Gastroesophageal sphincter (tissue), 4 donors: ENCODE results near the gene ASAP2. TPM values are rescaled to one million over a fixed set of nuclear protein-coding genes. Genes with fewer than 3 reads are reported as not detected.
"Not testable (repeated sequence)": the region's sequence is repeated elsewhere in the genome, so short reads cannot be mapped to it uniquely, and the experiment has no call there.

Experiments used
- ATAC-seq: fragments of 150-250 bp; one replicate; pipeline ENCODE4 v1.9.1; 2016; ENCODE audit warnings: mild to moderate bottlenecking, moderate library complexity
- H3K27ac ChIP-seq, 4 donors: fragments of 200-600 bp; sonication (generic) in 3 of 4; 1 replicate in 3 of 4; 2 replicates in 1 of 4; pipeline ENCODE4 v1.5.1; 2016 to 2019
- H3K27me3 ChIP-seq: fragments of 200-600 bp; sonication (generic); one replicate; pipeline ENCODE4 v1.5.1; 2019
- H3K36me3 ChIP-seq, 2 donors: fragments of 200-600 bp; sonication (generic); one replicate each; pipeline ENCODE4 v1.5.1; 2019; ENCODE audit warnings: control low read depth in 1 of 2
- H3K4me1 ChIP-seq, 3 donors: fragments of 200-600 bp; sonication (generic); 1 replicate in 2 of 3; 2 replicates in 1 of 3; pipeline ENCODE4 v1.5.1; 2016 to 2019; ENCODE audit warnings: control low read depth in 2 of 3
- H3K4me3 ChIP-seq, 2 donors: fragments of 200-600 bp; sonication (generic); one replicate each; pipeline ENCODE4 v1.5.1; 2019; ENCODE audit warnings: mild to moderate bottlenecking in 1 of 2, moderate library complexity in 1 of 2
- H3K9me3 ChIP-seq, 3 donors: fragments of 200-600 bp; sonication (generic); one replicate each; pipeline ENCODE4 v1.5.1; 2017 to 2019; ENCODE audit warnings: control low read depth in 2 of 3
- EP300 ChIP-seq: sonication (generic); formaldehyde crosslinking; IDR thresholded peaks from one replicate; pipeline ENCODE4 v1.6.1; 2017; ENCODE audit warnings: antibody characterized with exemption, mild to moderate bottlenecking
- POLR2A ChIP-seq, 2 donors: fragments of 450-650 bp; IDR thresholded peaks; one replicate each; pipeline ENCODE4 v1.6.1; 2017; ENCODE audit warnings: antibody characterized with exemption in 2 of 2, mild to moderate bottlenecking in 2 of 2, moderate library complexity in 1 of 2
- POLR2AphosphoS5 ChIP-seq: sonication (generic); formaldehyde crosslinking; IDR thresholded peaks from one replicate; pipeline ENCODE4 v1.6.1; 2017; ENCODE audit warnings: antibody characterized with exemption
- WGBS, 2 donors: methylation state at CpG; one replicate each; pipeline ENCODE4 v1.1.5; 2018; ENCODE audit warnings: low coverage in 1 of 2; 5-methylcytosine and 5-hydroxymethylcytosine counted together
- total RNA-seq, 4 donors: library from RNA; depleted of rRNA; stranded (reverse); fragments of >200 nt; gene quantifications; one replicate each; pipeline ENCODE4 v1.1.0, GENCODE V29; 2016
- TF ChIP-seq, protein P1 (sequence below), 4 experiments: fragments of 200-600 bp in 2 of 4; fragments of 450-650 bp in 2 of 4; sonication (generic) in 1 of 4; IDR thresholded peaks; one replicate each; pipeline ENCODE4 v1.5.1; 2017 to 2019; ENCODE audit warnings: antibody characterized with exemption in 4 of 4, mild to moderate bottlenecking in 2 of 4, moderate library complexity in 2 of 4

ASAP2 gene
- total RNA-seq, 4 donors from 2014 or later: 18.3 to 31.4 (median 26.2) TPM

DNA sequence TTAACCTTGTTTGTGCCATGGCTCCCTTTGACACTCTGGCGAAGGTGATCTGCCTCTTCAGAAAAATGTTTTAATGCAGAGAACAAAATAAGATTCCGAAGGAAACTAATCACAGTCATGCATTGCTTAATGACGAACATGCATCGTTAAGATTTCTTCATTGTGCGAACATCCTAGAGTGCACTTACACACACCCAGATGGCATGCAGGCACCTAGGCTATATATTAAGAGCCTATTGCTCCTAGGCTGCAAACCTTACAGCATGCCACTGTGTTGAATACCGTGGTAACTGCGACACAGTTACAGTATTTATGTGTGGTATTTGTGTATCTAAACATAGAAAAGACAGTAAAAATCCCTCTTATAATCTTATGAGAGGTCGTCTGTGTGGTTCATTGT lies 8.3 kb downstream of the ASAP2 start:
- no peaks in the 10 kb centered on the region for H3K9me3 ChIP-seq
- no peak for ATAC-seq
- TF ChIP-seq POLR2AphosphoS5 (no peak), EP300 (no peak), POLR2A (IDR thresholded peaks at IDR 0.05) (no peak)
- TF ChIP-seq, protein P1, sequence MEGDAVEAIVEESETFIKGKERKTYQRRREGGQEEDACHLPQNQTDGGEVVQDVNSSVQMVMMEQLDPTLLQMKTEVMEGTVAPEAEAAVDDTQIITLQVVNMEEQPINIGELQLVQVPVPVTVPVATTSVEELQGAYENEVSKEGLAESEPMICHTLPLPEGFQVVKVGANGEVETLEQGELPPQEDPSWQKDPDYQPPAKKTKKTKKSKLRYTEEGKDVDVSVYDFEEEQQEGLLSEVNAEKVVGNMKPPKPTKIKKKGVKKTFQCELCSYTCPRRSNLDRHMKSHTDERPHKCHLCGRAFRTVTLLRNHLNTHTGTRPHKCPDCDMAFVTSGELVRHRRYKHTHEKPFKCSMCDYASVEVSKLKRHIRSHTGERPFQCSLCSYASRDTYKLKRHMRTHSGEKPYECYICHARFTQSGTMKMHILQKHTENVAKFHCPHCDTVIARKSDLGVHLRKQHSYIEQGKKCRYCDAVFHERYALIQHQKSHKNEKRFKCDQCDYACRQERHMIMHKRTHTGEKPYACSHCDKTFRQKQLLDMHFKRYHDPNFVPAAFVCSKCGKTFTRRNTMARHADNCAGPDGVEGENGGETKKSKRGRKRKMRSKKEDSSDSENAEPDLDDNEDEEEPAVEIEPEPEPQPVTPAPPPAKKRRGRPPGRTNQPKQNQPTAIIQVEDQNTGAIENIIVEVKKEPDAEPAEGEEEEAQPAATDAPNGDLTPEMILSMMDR (IDR thresholded peaks at IDR 0.05): no peak
- 76 to 80% methylated on average over 6 to 7 of the region's 8 CpGs for WGBS, 2 donors
- H3K4me1 ChIP-seq: peaks cover 0 to 69% (median 28%) of the 10 kb centered on the region in 3 donors
- H3K27me3 ChIP-seq: no peaks in the 10 kb centered on the region
- H3K27ac ChIP-seq: no peak overlapping the region
- H3K36me3 ChIP-seq: no peaks in the 10 kb centered on the region
- H3K4me3 ChIP-seq: no peak overlapping the region

DNA sequence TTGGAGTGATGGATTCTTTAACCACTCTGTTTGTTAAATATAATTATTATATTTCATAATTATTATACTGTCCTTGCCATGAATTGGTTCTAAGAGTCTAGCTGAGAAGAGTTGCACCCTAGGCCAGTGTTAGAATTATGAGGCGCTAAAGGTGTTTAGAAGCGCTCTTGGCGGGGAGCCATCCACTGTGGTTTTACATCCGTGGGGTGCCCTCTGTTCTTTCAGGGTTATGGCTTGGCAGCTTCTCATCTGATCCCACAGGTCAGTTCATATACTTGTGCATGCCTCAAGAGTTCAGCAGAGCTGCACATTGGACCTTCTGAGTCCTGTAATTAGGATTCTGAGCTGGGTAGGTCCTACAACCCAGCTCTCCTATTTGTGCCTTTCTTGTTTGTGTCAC lies 9.1 kb downstream of the ASAP2 start:
- Histone ChIP-seq H3K4me3 (no peak overlapping the region), H3K27me3 (no peaks in the 10 kb centered on the region), H3K27ac (no peak overlapping the region), H3K9me3 (no peaks in the 10 kb centered on the region), H3K36me3 (no peaks in the 10 kb centered on the region), H3K4me1 (peaks cover 0 to 61% (median 28%) of the 10 kb centered on the region in 3 donors)
- 86 to 92% methylated on average over 4 of the region's 4 CpGs for WGBS, 2 donors
- ATAC-seq: no peak
- TF ChIP-seq POLR2AphosphoS5: no peak
- no peak for TF ChIP-seq POLR2A (IDR thresholded peaks at IDR 0.05)
- no peak for TF ChIP-seq EP300
- TF ChIP-seq, protein P1 (IDR thresholded peaks at IDR 0.05): no peak

DNA sequence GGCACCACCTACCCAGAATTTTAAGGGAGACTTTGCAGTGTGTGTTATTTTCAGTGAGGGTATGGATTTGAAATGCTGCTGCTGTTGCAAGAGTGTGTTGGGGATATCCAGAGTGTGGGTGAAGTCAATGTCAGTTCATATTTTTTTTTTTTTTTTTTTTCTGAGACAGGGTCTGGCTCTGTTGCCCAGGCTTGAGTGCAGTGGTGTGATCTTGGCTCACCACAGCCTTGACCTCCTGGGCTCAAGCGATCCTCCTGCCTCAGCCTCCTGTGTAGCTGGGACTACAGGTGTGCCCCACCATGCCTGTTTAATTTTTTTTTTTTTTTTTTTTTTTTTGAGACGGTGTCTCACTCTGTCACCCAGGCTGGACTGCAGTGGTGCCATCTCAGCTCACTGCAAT lies 9.5 kb downstream of the ASAP2 start:
- H3K27ac ChIP-seq, ATAC-seq, H3K9me3 ChIP-seq, H3K4me3 ChIP-seq, H3K27me3 ChIP-seq, H3K36me3 ChIP-seq: not testable (repeated sequence)
- peaks cover 0 to 62% (median 28%) of the 10 kb centered on the region in 3 donors for H3K4me1 ChIP-seq
- 97% methylated on average over 2 of the region's 2 CpGs; no CpG with 5 or more reads in 1 of the 2 donors for WGBS, 2 donors

DNA sequence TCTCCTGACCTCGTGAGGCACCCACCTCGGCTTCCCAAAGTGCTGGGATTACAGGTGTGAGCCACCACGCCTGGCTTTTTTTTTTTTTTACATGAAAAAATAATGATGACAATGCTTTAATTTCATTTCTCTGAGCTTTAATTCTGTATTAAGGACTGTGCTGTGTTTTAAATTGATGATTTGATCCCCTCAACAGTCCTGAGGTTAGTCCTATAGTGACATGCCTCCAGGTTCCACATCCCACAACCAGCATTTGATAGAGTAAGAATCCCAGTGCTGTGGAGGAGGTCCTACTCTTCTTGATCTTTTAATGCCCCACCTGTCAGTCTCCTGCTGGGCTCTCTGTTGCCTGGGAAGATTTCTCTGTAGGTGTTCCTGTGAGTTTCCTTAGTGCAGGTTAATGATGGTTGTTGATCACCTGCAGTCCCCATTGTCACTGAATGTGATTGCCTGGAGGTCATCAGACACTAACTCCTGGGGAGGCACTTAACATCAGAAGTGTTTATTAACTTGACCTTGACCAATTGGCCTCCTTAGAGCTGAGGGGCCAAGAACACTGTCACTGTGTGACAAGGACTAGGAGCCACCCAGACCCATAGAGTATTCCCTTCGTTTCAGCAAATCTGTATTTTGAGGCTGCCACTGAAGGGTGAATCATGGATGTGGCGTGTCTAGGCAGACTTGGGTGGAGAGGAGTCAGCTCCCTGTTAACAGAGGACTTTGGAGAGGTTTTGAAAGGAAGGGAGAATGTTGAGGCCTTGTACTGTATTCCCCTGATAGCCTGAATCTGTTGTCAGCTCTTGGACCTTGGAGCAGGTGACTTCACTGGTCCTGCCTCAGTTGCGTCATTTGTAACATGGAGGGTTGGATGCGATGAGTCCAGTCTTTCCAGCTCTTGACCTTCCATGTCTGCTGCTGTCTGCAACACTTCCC lies 11.5 kb downstream of the ASAP2 start:
- H3K36me3 ChIP-seq: no peaks in the 10 kb centered on the region
- H3K4me3 ChIP-seq: no peak overlapping the region
- 95 to 100% methylated on average over 1 to 5 of the region's 7 CpGs for WGBS, 2 donors
- no peaks in the 10 kb centered on the region for H3K27me3 ChIP-seq
- ATAC-seq: no peak
- no peaks in the 10 kb centered on the region for H3K9me3 ChIP-seq
- no peak for TF ChIP-seq POLR2A (IDR thresholded peaks at IDR 0.05)
- TF ChIP-seq, protein P1 (IDR thresholded peaks at IDR 0.05): no peak
- TF ChIP-seq EP300: no peak
- no peak for TF ChIP-seq POLR2AphosphoS5
- H3K4me1 ChIP-seq: peaks cover 0 to 62% (median 23%) of the 10 kb centered on the region in 3 donors
- no peak overlapping the region for H3K27ac ChIP-seq

DNA sequence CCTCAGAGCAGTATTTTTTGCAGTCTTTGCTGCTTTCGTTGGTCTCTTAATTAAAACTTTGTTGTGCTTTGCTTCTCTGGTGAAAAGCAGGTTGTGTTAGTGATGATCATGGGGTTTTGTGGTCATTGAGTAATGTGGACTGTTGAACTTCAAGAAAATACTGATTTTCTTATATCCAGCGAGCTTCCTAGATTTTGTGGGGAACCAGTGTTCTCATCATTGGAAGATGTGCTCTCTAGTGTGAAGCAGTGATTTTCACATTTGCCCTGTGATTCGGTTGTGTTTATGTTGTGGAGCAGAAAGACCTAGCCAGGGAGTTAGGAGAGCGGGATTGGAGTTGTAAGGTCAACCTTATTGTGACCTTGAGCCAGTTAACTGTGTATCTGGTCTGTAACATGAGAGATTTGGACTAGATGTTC lies 12.4 kb downstream of the ASAP2 start:
- no peak for TF ChIP-seq POLR2AphosphoS5
- no peak for TF ChIP-seq EP300
- Histone ChIP-seq H3K4me3 (no peak overlapping the region), H3K36me3 (no peaks in the 10 kb centered on the region), H3K27ac (no peak overlapping the region), H3K4me1 (peaks cover 0 to 62% (median 16%) of the 10 kb centered on the region in 3 donors), H3K9me3 (no peaks in the 10 kb centered on the region), H3K27me3 (no peaks in the 10 kb centered on the region)
- no peak for ATAC-seq
- 43 to 65% methylated on average over 4 of the region's 4 CpGs for WGBS, 2 donors

DNA sequence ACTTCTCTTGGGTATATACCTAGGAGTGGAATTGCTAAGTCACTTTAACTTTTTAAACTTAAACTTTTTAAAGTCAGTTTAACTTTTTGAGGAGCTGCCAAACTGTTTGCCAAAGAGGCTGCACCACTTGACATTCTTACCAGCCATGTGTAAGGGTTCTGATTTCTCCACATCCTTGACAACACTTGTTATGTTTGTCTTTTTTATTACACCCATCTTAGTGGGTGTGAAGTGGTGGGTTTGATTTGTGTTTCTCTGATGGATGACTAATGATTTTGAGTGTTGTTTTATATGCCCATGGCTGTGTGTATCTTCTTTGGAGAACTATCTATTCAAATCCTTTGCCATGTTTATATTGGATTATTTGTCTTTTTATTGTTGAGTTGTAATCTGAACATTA lies 13.6 kb downstream of the ASAP2 start:
- Histone ChIP-seq H3K4me1 (peaks cover 0 to 59% (median 16%) of the 10 kb centered on the region in 3 donors), H3K36me3 (no peaks in the 10 kb centered on the region), H3K27me3 (no peaks in the 10 kb centered on the region), H3K4me3 (no peak overlapping the region), H3K27ac (no peak overlapping the region), H3K9me3 (no peaks in the 10 kb centered on the region)
- TF ChIP-seq POLR2A (IDR thresholded peaks at IDR 0.05): no peak
- TF ChIP-seq POLR2AphosphoS5: no peak
- TF ChIP-seq, protein P1 (IDR thresholded peaks at IDR 0.05): no peak
- no peak for ATAC-seq
